GM20431 (cell line): ENCODE data around the gene RAI14.

ENCODE experiments used
- in situ Hi-C: fragments of 300-500 bp; cut with MseI, MboI; formaldehyde crosslinking; loops from one replicate; pipeline ENCODE4 v1.15.0; 2020; ENCODE audit warnings: low sequenced_read_pairs; ENCODE audit not compliant: unreplicated experiment

Gene RAI14

GRCh38 chr5:34656001-34656699 is at the start of gene RAI14:
RAI14 (plus strand) TSS chr5:34656328; CDS start chr5:34686920, 30,592 bp downstream.
- in situ Hi-C loops, result no loop called here

- in situ Hi-C loops, result no loop called here
Observed at GRCh38 chr5:34608368-34608767, 47.8 kb upstream of the RAI14 start.

GRCh38 chr5:34608859-34609648 is 47.1 kb upstream of the RAI14 start:
- in situ Hi-C loops, result no loop called here

- in situ Hi-C loops, result no loop called here
Observed at GRCh38 chr5:34609951-34610441, 46.1 kb upstream of the RAI14 start.

GRCh38 chr5:34610546-34610945 is 45.6 kb upstream of the RAI14 start:
- in situ Hi-C loops, result no loop called here

- in situ Hi-C loops, result no loop called here
Observed at GRCh38 chr5:34611464-34612415, 44.4 kb upstream of the RAI14 start.

- in situ Hi-C loops, result no loop called here
Observed at GRCh38 chr5:34616651-34617050, 39.5 kb upstream of the RAI14 start.

GRCh38 chr5:34618371-34619065 is 37.6 kb upstream of the RAI14 start:
- in situ Hi-C loops, result no loop called here

GRCh38 chr5:34620185-34620584 is 35.9 kb upstream of the RAI14 start:
- in situ Hi-C loops, result no loop called here

- in situ Hi-C loops, result no loop called here
Observed at GRCh38 chr5:34621277-34622097, 34.6 kb upstream of the RAI14 start.

- in situ Hi-C loops, result no loop called here
Observed at GRCh38 chr5:34622098-34622400, 34.1 kb upstream of the RAI14 start.

GRCh38 chr5:34624691-34625090 is 31.4 kb upstream of the RAI14 start:
- in situ Hi-C loops, result no loop called here

GRCh38 chr5:34625246-34625645 is 30.9 kb upstream of the RAI14 start:
- in situ Hi-C loops, result no loop called here

GRCh38 chr5:34626036-34626435 is 30.1 kb upstream of the RAI14 start:
- in situ Hi-C loops, result no loop called here

GRCh38 chr5:34626751-34627150 is 29.4 kb upstream of the RAI14 start:
- in situ Hi-C loops, result no loop called here

- in situ Hi-C loops, result no loop called here
Observed at GRCh38 chr5:34627794-34628193, 28.3 kb upstream of the RAI14 start.

- in situ Hi-C loops, result no loop called here
Observed at GRCh38 chr5:34628373-34628772, 27.8 kb upstream of the RAI14 start.

- in situ Hi-C loops, result no loop called here
Observed at GRCh38 chr5:34630596-34630995, 25.5 kb upstream of the RAI14 start.

- in situ Hi-C loops, result no loop called here
Observed at GRCh38 chr5:34632807-34633422, 23.2 kb upstream of the RAI14 start.
